Fibroblast of skin of scalp (primary cell): ENCODE measurements around the gene ZDHHC18. TPM values are rescaled to one million over a fixed set of nuclear protein-coding genes. Genes with fewer than 3 reads are reported as not detected.

Experiments used
- DNase-seq: peaks from one replicate; pipeline ENCODE4 v3.0.0-alpha.2; 2013
- polyA plus RNA-seq, 2 experiments: library from polyadenylated mRNA; unstranded; fragments of 120-200 nt; gene quantifications; one replicate each; pipeline ENCODE4 v1.2.1, GENCODE V29; 2013; ENCODE audit not compliant: insufficient read length in 2 of 2

Gene ZDHHC18, protein sequence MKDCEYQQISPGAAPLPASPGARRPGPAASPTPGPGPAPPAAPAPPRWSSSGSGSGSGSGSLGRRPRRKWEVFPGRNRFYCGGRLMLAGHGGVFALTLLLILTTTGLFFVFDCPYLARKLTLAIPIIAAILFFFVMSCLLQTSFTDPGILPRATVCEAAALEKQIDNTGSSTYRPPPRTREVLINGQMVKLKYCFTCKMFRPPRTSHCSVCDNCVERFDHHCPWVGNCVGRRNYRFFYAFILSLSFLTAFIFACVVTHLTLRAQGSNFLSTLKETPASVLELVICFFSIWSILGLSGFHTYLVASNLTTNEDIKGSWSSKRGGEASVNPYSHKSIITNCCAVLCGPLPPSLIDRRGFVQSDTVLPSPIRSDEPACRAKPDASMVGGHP
- 21.1 TPM for polyA plus RNA-seq (2013, experiment 1 of 2; ENCODE audit: insufficient read length)
- polyA plus RNA-seq (2013, experiment 2 of 2; ENCODE audit: insufficient read length): 21.1 TPM

DNA sequence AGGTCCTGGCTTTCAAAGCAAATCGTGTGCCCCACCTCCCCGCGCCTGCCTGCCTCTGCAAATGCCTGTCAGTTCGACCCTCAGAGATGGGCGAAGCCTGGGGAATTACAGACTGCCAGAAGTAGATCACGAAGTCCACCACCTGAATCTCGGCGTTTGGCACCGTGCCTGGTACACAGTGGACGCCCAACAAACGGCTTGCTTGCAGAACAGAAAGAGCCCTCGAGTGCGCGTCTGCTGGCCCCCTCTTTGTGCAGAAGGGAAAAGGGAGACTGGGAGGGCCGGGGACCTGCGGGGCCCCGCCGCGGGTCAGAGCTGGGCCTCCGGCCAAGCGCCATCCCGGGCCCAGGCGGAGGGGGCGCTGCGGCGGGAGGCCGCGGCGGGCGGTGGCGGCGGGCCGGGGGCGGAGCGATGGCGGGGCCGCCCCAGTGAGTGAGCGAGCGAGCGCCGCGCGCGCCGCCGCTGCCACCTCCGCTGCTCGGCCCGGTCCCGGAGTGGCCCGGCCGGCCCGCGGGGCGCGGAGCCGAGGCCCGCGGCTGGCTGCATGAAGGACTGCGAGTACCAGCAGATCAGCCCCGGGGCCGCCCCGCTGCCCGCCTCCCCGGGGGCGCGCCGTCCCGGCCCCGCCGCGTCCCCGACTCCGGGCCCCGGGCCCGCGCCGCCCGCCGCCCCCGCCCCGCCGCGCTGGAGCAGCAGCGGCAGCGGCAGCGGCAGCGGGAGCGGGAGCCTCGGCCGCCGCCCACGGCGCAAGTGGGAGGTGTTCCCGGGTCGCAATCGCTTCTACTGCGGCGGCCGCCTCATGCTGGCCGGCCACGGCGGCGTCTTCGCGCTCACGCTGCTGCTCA, at the start of gene ZDHHC18:
Gene ZDHHC18 (plus strand): TSS at position 428 of the 845 bp plus-strand sequence. CDS start 117 bp downstream, at position 545.
- peak; percentile 68 for DNase-seq

DNA sequence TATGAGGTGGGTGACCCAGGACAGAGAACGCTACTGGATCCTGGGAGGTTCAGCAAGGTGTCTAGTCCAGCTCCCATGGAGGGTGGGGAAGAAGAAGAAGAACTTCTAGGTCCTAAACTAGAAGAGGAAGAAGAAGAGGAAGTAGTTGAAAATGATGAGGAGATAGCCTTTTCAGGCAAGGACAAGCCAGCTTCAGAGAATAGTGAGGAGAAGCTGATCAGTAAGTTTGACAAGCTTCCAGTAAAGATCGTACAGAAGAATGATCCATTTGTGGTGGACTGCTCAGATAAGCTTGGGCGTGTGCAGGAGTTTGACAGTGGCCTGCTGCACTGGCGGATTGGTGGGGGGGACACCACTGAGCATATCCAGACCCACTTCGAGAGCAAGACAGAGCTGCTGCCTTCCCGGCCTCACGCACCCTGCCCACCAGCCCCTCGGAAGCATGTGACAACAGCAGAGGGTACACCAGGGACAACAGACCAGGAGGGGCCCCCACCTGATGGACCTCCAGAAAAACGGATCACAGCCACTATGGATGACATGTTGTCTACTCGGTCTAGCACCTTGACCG, 47.3 kb upstream of the ZDHHC18 start:
- DNase-seq: no peak

DNA sequence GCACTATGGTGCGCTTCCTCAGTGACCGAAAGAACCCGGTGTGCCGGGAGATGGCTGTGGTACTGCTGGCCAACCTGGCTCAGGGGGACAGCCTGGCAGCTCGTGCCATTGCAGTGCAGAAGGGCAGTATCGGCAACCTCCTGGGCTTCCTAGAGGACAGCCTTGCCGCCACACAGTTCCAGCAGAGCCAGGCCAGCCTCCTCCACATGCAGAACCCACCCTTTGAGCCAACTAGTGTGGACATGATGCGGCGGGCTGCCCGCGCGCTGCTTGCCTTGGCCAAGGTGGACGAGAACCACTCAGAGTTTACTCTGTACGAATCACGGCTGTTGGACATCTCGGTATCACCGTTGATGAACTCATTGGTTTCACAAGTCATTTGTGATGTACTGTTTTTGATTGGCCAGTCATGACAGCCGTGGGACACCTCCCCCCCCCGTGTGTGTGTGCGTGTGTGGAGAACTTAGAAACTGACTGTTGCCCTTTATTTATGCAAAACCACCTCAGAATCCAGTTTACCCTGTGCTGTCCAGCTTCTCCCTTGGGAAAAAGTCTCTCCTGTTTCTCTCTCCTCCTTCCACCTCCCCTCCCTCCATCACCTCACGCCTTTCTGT, 46.0 kb upstream of the ZDHHC18 start:
- DNase-seq: no peak

DNA sequence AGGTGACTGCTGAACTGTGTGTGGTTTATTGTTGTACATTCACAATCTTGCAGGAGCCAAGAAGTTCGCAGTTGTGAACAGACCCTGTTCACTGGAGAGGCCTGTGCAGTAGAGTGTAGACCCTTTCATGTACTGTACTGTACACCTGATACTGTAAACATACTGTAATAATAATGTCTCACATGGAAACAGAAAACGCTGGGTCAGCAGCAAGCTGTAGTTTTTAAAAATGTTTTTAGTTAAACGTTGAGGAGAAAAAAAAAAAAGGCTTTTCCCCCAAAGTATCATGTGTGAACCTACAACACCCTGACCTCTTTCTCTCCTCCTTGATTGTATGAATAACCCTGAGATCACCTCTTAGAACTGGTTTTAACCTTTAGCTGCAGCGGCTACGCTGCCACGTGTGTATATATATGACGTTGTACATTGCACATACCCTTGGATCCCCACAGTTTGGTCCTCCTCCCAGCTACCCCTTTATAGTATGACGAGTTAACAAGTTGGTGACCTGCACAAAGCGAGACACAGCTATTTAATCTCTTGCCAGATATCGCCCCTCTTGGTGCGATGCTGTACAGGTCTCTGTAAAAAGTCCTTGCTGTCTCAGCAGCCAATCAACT, 45.2 kb upstream of the ZDHHC18 start:
- no peak for DNase-seq

DNA sequence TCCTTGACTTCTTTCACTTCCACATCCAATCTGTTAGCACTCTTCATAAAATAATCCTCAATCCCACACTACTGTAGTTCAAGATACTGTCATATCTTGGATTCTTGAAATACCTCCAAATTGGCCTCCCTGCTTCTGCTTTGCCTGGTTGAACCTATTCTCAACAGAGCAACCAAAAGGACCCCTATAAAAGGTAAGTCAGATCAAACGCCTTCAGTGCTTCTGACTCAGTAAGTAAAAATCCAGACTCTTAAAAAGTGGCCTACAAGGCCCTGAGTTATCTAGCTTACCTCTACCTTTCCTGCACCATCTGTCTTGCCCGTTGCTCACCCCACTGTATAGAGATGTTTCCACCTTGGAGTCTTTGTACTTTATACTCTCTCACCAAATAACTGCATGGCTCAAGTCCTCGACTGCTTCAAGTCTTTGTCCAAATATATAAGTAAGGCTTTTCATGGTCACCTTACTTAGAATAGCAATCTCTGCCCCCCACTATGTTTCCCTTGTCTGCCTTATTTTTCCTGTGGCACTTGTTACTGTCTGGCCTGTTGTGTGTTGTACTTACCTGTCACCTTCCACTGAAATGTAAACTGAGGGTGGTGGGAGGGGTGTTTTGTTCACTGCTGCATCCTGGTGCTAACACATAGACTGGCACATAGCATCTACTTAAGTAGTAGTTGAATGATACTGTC, 43.8 kb upstream of the ZDHHC18 start:
- no peak for DNase-seq

DNA sequence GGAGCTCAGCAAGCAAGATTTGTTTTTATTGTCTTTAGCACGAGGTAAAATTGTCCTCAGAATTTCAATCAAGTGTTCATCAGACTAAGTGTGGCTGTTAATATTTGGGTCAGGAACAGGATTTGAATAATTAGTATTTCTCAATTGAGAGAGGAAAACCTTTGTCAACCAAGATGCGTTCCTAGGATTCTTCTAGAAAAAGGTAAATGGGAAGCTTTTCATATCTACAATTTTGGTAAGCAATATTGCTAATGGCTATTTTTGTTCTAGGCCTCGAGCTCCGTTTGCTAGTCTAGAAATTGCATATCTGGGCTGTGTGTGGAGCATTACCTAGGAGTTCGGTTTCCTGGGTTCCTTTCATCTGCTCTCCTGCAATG, 42.9 kb upstream of the ZDHHC18 start:
- no peak for DNase-seq

DNA sequence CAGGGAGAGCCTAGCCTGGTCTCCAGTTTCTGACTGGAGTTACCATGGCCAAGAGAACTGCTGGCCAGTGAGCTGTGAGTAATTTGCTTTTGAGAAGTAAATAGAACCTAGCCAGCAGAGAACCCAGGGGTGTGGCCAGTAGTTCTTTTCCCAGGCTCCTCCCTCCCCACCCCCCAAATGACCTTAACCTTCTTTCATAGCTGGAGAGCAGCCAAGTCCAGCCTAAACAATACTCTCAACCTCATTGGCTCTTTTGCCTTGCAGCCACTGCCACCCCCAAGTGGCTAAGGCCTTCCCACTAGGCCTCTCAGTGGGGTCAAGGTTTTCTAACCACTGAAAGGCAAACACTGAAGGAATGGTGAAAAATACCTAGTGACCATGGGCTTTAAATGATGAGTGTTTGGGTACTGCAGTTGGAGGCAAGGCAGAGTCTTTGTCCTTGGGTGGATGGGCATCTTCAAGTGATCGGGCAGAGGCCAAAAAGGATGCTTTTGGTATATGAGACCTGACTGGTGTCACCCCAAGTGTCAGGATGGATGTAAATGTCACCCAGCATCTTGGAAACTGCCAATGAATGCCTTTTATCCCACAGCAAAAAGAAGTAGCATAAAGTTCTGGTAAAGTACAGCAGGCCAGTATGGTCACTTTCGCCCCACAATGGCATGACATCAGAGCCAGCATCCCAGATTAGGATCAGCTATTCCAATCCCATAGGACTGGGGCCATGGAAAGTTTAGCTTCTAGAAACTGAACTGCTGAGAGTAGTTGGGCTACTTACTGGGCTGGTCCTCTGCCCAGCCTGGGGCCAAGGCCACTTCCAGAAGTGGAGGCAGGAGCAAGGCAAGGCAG, 42.2 kb upstream of the ZDHHC18 start:
- DNase-seq: peak; percentile 79

DNA sequence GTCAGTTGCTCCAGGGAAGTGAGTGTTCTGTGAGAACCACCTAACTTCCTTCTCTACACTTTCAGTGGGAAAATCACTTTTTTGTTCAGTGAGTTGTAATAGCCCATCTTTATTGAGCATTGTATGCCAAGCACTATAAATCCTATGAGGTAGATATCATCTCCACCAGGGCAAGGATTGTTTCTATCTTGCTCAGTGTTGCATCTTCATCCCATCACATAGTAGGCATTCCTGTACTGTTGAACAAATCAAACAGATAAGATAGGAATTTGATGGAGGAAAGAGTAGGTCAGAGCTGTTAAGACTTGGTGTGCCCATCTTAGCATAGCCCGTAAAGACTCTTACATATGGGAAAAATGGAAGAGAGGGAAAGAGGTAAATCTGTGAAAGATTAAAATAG, 41.6 kb upstream of the ZDHHC18 start:
- no peak for DNase-seq

DNA sequence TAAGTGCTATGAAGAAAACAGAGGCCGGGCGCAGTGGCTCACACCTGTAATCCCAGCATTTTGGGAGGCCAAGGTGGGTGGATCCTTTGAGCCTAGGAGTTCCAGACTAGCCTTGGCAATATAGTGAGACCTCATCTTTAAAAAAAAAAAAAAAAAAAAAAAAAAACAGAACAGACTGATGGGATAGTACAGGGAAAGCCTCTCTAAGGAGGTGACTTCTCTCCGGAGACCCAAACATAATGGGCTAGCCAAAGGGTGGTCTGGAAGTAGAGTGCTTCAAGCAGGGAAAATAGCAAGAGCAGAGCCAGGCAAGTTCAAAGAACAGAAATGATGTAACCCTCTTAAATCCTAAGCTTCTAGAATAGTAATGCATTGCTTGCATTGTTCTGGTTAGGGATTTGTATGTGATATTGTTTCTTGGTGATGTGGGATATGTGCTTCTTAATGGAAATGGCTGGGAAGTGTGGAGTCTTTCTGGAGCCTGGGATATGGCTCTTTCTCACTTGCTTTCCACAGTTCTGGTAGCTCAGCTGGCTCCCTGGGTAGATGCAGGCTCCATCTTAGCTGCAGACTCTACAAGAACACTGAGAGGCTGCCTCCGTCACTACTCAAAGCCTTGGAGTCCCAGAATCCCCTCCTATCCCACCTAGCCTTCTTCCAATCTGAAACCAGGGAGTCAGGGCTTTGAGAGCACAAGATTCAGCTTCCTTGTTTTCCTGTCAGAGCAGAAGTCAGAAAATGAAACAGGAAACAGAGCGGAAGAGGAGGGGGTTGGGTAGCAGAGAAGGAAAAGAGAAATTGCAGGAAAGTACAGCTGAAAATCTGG, 40.7 kb upstream of the ZDHHC18 start:
- peak; percentile 79 for DNase-seq

DNA sequence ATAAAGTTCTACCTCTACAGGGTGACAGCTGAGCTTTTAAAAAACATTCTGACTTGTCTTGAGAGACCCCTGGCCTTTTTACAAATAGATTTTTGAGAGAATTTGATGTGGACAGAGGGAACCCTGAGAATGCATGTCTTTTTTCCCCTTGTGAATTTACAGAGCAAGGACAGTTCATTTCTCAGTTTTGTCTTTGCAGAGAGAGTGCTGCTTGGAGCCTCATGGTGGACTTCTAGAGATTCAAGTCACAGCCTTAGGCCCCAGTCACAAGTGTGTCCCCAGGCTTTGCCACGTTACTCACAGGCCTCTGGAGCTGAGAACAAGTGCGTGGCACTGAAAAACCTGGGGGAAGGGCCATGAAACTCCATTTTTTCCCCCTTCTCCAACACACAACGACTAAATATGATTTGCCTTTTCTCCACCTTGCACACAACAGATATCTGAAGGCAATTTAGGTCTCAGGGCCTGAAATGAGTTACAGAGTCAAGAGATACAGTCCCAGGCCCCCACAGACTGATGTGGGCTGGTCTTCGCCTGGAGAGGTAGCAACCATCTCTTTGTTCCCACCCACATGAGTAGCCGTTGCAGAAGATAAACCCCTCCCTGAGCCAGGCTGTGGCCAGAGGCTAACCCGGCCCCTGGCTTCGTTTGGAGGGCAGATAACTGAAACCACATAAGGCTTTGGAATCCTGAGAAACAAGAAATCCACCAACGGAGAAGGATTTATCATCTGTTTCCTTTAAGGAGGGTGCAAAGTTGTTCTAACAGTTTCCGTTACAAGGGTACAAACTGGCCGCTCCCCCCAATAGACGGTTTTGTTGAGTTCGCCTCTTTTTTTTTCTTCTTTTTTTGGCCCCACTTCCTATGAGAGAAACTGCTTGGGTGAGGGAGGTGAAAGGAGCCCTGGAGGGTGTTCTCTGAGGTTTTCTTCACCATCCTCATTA, 39.8 kb upstream of the ZDHHC18 start:
- peak; percentile 86 for DNase-seq

DNA sequence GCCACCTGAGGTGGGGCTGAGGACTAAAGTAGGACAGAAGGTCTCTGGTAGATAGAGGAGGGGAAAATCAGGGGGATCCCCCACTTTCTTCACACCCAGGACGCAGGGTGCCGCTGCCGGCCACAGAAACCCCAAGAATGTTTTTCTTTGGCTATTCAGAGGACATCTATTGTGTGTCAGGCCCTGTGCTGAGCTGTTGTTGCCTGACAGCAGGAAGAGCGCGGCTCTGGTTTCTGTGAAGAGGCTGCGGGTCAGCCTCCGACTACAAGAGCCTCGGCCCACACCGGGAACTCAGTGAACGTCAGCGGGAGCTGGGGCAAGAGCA, 39.1 kb upstream of the ZDHHC18 start:
- DNase-seq: peak; percentile 53

DNA sequence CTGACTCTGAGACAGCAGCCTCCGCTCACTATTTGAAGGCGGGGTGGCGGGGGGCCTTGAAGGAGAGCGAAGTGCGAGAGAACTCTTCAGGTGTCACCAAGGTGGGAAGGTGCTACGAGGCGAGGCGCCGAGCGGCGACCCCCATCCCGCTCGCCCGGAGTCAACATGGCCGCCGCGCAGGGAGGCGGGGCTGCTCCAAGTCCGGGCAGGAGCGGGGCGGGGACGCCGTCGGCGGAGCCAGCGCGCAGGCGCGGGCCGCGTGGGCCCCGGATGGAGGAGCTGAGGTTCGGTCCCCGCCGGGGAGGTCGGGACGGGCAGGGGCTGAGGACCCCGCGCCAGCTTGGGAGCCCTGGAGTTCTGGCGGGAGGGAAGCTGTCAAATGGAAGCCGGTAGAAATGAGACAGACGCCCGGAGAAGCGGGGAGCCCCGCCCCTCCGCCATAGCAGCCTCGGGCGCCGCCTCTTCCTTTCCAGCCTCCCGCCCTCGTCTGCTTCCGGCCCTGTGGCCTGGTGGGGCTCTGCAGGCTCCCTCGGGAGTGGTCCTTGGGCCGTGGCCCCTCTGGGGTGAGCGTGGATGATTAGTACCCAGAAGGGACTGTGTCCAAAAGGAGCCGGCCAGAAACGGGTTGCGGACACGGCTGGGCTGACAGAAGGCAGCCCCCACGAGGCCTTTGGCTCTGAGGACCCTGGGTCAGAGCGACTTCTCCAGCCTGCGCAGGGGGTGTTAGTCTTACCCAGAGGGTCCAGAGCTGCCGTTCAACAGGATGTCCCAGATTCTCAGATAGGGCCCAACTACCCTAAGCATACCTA, 38.6 kb upstream of the ZDHHC18 start, which contains the start of gene PIGV:
Gene PIGV (plus strand): TSS at position 245 of the 809 bp plus-strand sequence. CDS start 2,866 bp downstream, outside the sequence.
- DNase-seq: peak; percentile 87

DNA sequence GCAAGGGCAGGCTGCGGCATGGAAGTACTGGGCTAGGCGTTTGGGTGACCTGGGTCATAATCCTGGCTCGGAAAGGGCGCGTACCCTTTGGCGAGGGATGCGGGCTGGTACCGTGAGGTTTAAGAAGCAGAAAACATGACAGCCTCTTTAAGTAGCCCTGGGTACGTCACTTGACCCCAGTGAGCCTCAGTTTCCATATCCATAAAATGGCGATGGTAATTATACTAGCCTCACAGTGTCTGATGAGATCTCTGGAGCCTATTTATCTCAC, 38.0 kb upstream of the ZDHHC18 start:
- no peak for DNase-seq

DNA sequence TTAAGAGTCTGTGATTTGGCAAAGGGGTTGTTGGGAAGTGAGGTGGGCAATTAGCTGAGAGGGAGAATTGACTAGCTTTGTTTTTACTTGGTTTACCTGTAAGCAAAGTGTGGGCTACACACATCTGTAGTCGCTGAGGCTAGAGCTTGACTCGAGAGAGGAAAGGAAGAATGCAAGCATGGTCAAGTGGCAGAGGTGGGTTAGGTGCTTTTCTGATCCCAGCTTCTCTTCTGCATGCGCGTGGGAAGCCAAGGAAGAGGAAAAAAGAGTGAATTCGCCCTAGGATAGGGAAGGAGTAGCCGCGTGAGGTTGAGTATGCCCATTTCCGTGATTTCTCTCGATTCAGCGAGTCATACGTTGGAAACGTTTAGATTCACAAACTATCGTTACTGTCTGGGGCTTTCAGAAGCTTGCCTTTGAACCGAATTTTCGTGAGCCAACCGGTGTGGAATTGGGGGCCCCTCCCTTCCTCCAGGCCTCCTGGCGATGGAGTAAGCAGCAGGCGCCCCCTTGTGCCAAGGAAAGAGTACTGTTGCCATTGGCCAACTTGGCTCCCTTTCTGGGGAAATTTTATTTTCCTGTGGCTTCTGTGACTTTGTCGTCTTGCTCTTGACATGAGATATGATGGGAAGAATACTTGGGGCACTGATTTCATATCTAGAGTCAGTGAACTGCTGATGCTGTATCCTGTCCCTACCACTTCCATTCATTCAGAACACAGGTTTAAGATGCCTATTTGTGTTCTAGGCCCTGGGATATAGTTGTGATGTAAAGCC, 37.5 kb upstream of the ZDHHC18 start:
- peak; percentile 89 for DNase-seq

DNA sequence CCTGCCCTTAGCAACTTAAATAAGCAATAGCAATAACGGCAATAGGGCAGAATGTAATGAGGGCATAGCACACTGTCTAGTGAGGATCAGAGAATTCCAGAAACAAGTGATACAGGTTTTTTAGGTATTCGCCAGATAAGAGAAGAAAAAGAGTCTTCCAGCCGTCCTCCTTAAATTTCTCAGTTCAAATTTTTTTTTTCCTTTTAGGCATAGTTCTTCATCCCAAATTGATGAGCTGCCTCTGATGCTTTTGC, 36.9 kb upstream of the ZDHHC18 start:
- DNase-seq: no peak

DNA sequence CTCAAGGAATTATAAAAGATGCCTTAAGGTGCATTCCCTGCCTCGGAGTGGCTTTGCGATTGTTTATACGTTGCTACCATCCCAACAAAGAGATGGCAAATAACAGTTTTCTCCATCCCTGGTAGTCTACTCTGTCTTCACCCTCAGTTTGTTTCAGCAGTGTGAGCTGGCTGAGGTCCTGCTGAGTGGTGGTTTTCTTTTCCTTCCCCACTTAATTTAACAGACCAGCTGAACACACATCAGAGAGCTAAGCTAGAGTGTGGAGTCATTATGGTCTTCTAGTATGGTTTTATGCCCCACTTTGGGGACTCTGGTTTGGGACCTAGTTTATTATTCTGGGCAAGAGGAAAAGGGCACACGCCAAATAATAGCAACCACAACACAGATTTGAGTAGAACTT, 36.6 kb upstream of the ZDHHC18 start:
- DNase-seq: no peak

DNA sequence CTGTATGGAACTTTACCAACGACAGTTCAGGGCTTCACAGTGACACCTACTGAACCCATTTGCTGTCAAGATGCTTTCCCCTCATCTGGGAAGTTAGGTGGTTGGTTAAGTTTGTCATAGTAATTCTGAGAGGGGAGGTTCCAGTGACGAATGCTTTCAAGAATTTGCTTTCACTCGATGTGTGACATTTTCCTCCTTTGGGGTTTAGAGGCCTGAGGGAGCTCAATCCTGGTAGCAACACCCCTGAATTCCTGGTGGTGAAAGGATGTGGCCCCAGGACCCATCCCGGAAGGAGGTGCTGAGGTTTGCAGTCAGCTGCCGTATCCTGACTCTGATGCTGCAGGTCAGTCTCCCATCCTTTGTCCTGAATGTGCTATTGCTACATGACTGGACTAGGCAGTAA, 35.9 kb upstream of the ZDHHC18 start:
- DNase-seq: no peak

DNA sequence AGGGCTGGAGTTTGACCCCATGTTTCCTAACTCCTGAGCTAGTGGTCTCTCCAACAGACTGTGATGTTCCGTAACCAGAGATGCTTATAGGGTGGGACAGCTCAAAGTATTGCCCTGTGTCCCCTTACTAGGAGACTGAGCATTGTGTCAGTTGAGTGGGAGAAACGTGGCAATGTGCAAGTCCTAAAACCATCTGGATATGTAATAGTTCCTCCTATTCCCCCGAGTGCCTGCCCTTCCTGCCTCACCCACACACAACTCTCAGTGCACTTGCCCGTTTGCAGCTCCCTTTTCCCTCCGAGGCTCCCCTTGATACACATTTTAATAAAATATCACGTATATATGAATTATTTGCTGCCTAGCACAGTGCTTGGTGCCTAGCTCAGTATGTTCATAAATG, 35.3 kb upstream of the ZDHHC18 start:
- no peak for DNase-seq
